Neuron (in vitro differentiated cells): ENCODE data around the gene HNRNPA0.

Source experiments
- H2AFZ ChIP-seq: one replicate; pipeline ENCODE4 v1.6.1; 2013; ENCODE audit warnings: low read depth, mild to moderate bottlenecking, inconsistent platforms, low read length, moderate library complexity
- H3K27me3 ChIP-seq: one replicate; pipeline ENCODE4 v1.6.1; 2013; ENCODE audit warnings: low read length; ENCODE audit not compliant: insufficient read depth
- H3K36me3 ChIP-seq: one replicate; pipeline ENCODE4 v1.6.1; 2013; ENCODE audit warnings: low read length; ENCODE audit not compliant: insufficient read depth
- H3K4me1 ChIP-seq: one replicate; pipeline ENCODE4 v1.6.1; 2013; ENCODE audit warnings: low read length; ENCODE audit not compliant: insufficient read depth
- H3K4me3 ChIP-seq: 2 replicates; pipeline ENCODE4 v1.5.1; 2013; ENCODE audit warnings: mild to moderate bottlenecking, low read length, moderate library complexity
- H3K9me3 ChIP-seq: one replicate; pipeline ENCODE4 v1.6.1; 2013; ENCODE audit warnings: low read length

Gene HNRNPA0

GRCh38 chr5:137747848-137748247, 6.3 kb downstream of the HNRNPA0 start:
- H2AFZ ChIP-seq = no peak overlapping the region
- peaks cover 19% of the 10 kb centered on the region for H3K36me3 ChIP-seq
- H3K4me3 ChIP-seq = no peak overlapping the region
- no peaks in the 10 kb centered on the region for H3K27me3 ChIP-seq
- H3K4me1 ChIP-seq = peaks cover 13% of the 10 kb centered on the region
- H3K9me3 ChIP-seq = no peaks in the 10 kb centered on the region

- Histone ChIP-seq H2AFZ (no peak overlapping the region), H3K27me3 (no peaks in the 10 kb centered on the region), H3K4me3 (no peak overlapping the region), H3K9me3 (no peaks in the 10 kb centered on the region), H3K4me1 (no peaks in the 10 kb centered on the region), H3K36me3 (no peaks in the 10 kb centered on the region)
These were observed 11.0 kb downstream of the HNRNPA0 start for GRCh38 chr5:137743031-137743640.

GRCh38 chr5:137741718-137742117, 12.4 kb downstream of the HNRNPA0 start:
- Histone ChIP-seq H3K36me3 (no peaks in the 10 kb centered on the region), H3K27me3 (no peaks in the 10 kb centered on the region), H3K9me3 (no peaks in the 10 kb centered on the region), H3K4me3 (no peak overlapping the region), H3K4me1 (no peaks in the 10 kb centered on the region), H2AFZ (no peak overlapping the region)

GRCh38 chr5:137739737-137740136, 14.4 kb downstream of the HNRNPA0 start:
- H3K4me1 ChIP-seq = peaks cover 3% of the 10 kb centered on the region
- no peak overlapping the region for H2AFZ ChIP-seq
- no peaks in the 10 kb centered on the region for H3K36me3 ChIP-seq
- no peaks in the 10 kb centered on the region for H3K27me3 ChIP-seq
- H3K9me3 ChIP-seq = no peaks in the 10 kb centered on the region
- H3K4me3 ChIP-seq = no peak overlapping the region

GRCh38 chr5:137738947-137739346, 15.2 kb downstream of the HNRNPA0 start:
- no peaks in the 10 kb centered on the region for H3K36me3 ChIP-seq

GRCh38 chr5:137737349-137738131, 16.6 kb downstream of the HNRNPA0 start:
- Histone ChIP-seq H3K9me3 (no peaks in the 10 kb centered on the region), H3K4me3 (no peak overlapping the region), H2AFZ (no peak overlapping the region), H3K4me1 (peaks cover 14% of the 10 kb centered on the region), H3K36me3 (no peaks in the 10 kb centered on the region), H3K27me3 (no peaks in the 10 kb centered on the region)

More at GRCh38 chr5:137738947-137739346, 15.2 kb downstream of the HNRNPA0 start:
- Histone ChIP-seq H3K9me3 (no peaks in the 10 kb centered on the region), H2AFZ (no peak overlapping the region), H3K4me3 (no peak overlapping the region), H3K27me3 (no peaks in the 10 kb centered on the region), H3K4me1 (peaks cover 11% of the 10 kb centered on the region)

- Histone ChIP-seq H3K4me3 (no peak overlapping the region), H3K27me3 (no peaks in the 10 kb centered on the region), H3K4me1 (peaks cover 14% of the 10 kb centered on the region), H2AFZ (no peak overlapping the region), H3K36me3 (no peaks in the 10 kb centered on the region), H3K9me3 (no peaks in the 10 kb centered on the region)
These were observed 17.7 kb downstream of the HNRNPA0 start for GRCh38 chr5:137736496-137736895.

GRCh38 chr5:137735555-137736284, 18.4 kb downstream of the HNRNPA0 start, which contains the start of gene KLHL3:
KLHL3 (minus strand) TSS chr5:137736089; CDS start chr5:137735646, 443 bp downstream.
- Histone ChIP-seq H3K36me3 (no peaks in the 10 kb centered on the region), H3K4me3 (peak within 1 kb of the TSS; percentile 54), H3K9me3 (no peaks in the 10 kb centered on the region), H3K27me3 (no peaks in the 10 kb centered on the region), H2AFZ (peak within 1 kb of the TSS; percentile 47), H3K4me1 (peaks cover 14% of the 10 kb centered on the region)

GRCh38 chr5:137734962-137735554, 19.1 kb downstream of the HNRNPA0 start:
- Histone ChIP-seq H3K27me3 (no peaks in the 10 kb centered on the region), H3K4me3 (peak overlapping the region; percentile 54), H2AFZ (peak overlapping the region; percentile 47), H3K4me1 (peaks cover 14% of the 10 kb centered on the region), H3K9me3 (no peaks in the 10 kb centered on the region), H3K36me3 (no peaks in the 10 kb centered on the region)

GRCh38 chr5:137734331-137734730, 19.8 kb downstream of the HNRNPA0 start:
- peak overlapping the region; percentile 54 for H3K4me3 ChIP-seq
- H3K36me3 ChIP-seq = no peaks in the 10 kb centered on the region

GRCh38 chr5:137733922-137734321, 20.2 kb downstream of the HNRNPA0 start:
- Histone ChIP-seq H3K36me3 (no peaks in the 10 kb centered on the region), H3K4me3 (peak overlapping the region; percentile 54), H3K27me3 (no peaks in the 10 kb centered on the region), H3K9me3 (no peaks in the 10 kb centered on the region), H2AFZ (no peak overlapping the region), H3K4me1 (peaks cover 14% of the 10 kb centered on the region)

More at GRCh38 chr5:137734331-137734730, 19.8 kb downstream of the HNRNPA0 start:
- Histone ChIP-seq H3K27me3 (no peaks in the 10 kb centered on the region), H2AFZ (peak overlapping the region; percentile 47), H3K4me1 (peaks cover 14% of the 10 kb centered on the region), H3K9me3 (no peaks in the 10 kb centered on the region)

GRCh38 chr5:137733006-137733405, 21.2 kb downstream of the HNRNPA0 start:
- H3K36me3 ChIP-seq = no peaks in the 10 kb centered on the region
- H3K27me3 ChIP-seq = no peaks in the 10 kb centered on the region
- no peak overlapping the region for H3K4me3 ChIP-seq
- H3K9me3 ChIP-seq = no peaks in the 10 kb centered on the region
- H3K4me1 ChIP-seq = peaks cover 14% of the 10 kb centered on the region
- H2AFZ ChIP-seq = no peak overlapping the region

GRCh38 chr5:137731176-137731575, 23.0 kb downstream of the HNRNPA0 start:
- Histone ChIP-seq H3K36me3 (no peaks in the 10 kb centered on the region), H3K4me1 (peaks cover 12% of the 10 kb centered on the region), H3K4me3 (no peak overlapping the region), H2AFZ (no peak overlapping the region), H3K27me3 (no peaks in the 10 kb centered on the region), H3K9me3 (no peaks in the 10 kb centered on the region)
